A673 (cell line): ENCODE measurements around the gene RBP3. TPM values are rescaled to one million over a fixed set of nuclear protein-coding genes. Genes with fewer than 3 reads are reported as not detected.

ENCODE experiments used
- BruUV-seq: library from RNA; stranded (reverse); fragments of 400-500 nt; replicated peaks from 2 replicates; lab custom pipeline; 2021; lab: Mats Ljungman, UMichigan
- CTCF ChIA-PET: fragments of 300-600 bp; sonication (Branson Sonifier 250); formaldehyde crosslinking; loops from one replicate; lab custom pipeline; 2022; ENCODE audit warnings: antibody characterized with exemption; lab: Charles Lee
- POLR2A ChIA-PET: fragments of 300-600 bp; sonication (Branson Sonifier 250); formaldehyde crosslinking; loops from one replicate; lab custom pipeline; 2022; ENCODE audit warnings: antibody characterized with exemption; ENCODE audit not compliant: low non-redundant PET; lab: Charles Lee
- DNase-seq: peaks from one replicate; pipeline ENCODE4 v3.0.0-alpha.2; 2015; ENCODE audit warnings: low spot score
- H3K27ac ChIP-seq: fragments of 200-600 bp; sonication (generic); 2 replicates; pipeline ENCODE4 v1.5.1; 2016; ENCODE audit warnings: mixed run types, low read depth, mild to moderate bottlenecking, mixed read lengths, antibody characterized with exemption, low read length; ENCODE audit not compliant: poor library complexity, severe bottlenecking
- H3K27me3 ChIP-seq: fragments of 200-600 bp; sonication (generic); replicated peaks from 2 replicates; pipeline ENCODE4 v1.6.1; 2017; ENCODE audit warnings: mixed run types, low read depth, mild to moderate bottlenecking, mixed read lengths, antibody characterized with exemption, low read length; ENCODE audit not compliant: insufficient read depth, poor library complexity
- H3K36me3 ChIP-seq: fragments of 200-600 bp; sonication (generic); 2 replicates; pipeline ENCODE4 v1.6.1; 2016; ENCODE audit warnings: mixed run types, mild to moderate bottlenecking, mixed read lengths, antibody characterized with exemption, low read length; ENCODE audit not compliant: insufficient read depth, poor library complexity, severe bottlenecking
- H3K4me1 ChIP-seq: fragments of 200-600 bp; sonication (generic); 2 replicates; pipeline ENCODE4 v1.6.1; 2017; ENCODE audit warnings: mixed run types, mild to moderate bottlenecking, mixed read lengths, antibody characterized with exemption, low read length; ENCODE audit not compliant: insufficient read depth, poor library complexity, severe bottlenecking
- H3K4me3 ChIP-seq: fragments of 200-600 bp; sonication (generic); 2 replicates; pipeline ENCODE4 v1.5.1; 2016; ENCODE audit warnings: low read depth, mixed run types, mild to moderate bottlenecking, mixed read lengths, low read length; ENCODE audit not compliant: poor library complexity, severe bottlenecking
- H3K9me3 ChIP-seq: fragments of 200-600 bp; sonication (generic); 2 replicates; pipeline ENCODE4 v1.6.1; 2016; ENCODE audit warnings: mixed run types, low read depth, mild to moderate bottlenecking, mixed read lengths, antibody characterized with exemption, low read length; ENCODE audit not compliant: poor library complexity, severe bottlenecking
- EZH2 ChIP-seq: fragments of 200-600 bp; sonication (generic); IDR thresholded peaks from 2 replicates; pipeline ENCODE4 v1.6.1; 2017; ENCODE audit warnings: borderline replicate concordance, low read depth, mild to moderate bottlenecking, mixed read lengths, antibody characterized with exemption, low read length; ENCODE audit not compliant: poor library complexity, severe bottlenecking
- intact Hi-C: fragments of 100-400 bp; cut with micrococcal nuclease; formaldehyde crosslinking; loops from one replicate; pipeline ENCODE4 v1.10.0; 2022; ENCODE audit not compliant: unreplicated experiment
- total RNA-seq: library from RNA; stranded (reverse); gene quantifications from 2 replicates; pipeline ENCODE4 v1.2.3, GENCODE V29; 2021
- TF ChIP-seq, protein P1 (sequence below): fragments of 300-800, 200-600 bp; sonication (generic); conservative IDR thresholded peaks from 2 replicates; pipeline ENCODE4 v1.5.1; 2017; ENCODE audit warnings: low read depth, mild to moderate bottlenecking, antibody characterized with exemption, low read length, moderate library complexity, mixed read lengths

RBP3 gene
- total RNA-seq, 1 experiment from 2014 or later: not detected

GRCh38 chr10:47371629-47372485 lies 23.7 kb downstream of the RBP3 start:
- Histone ChIP-seq H3K27ac (no peak overlapping the region), H3K9me3 (no peaks in the 10 kb centered on the region), H3K36me3 (no peaks in the 10 kb centered on the region), H3K4me3 (no peak overlapping the region), H3K27me3 (peaks cover 18% of the 10 kb centered on the region), H3K4me1 (no peaks in the 10 kb centered on the region)
- ChIA-PET CTCF (no interaction called here), POLR2A (no interaction called here)
- TF ChIP-seq, protein P1, sequence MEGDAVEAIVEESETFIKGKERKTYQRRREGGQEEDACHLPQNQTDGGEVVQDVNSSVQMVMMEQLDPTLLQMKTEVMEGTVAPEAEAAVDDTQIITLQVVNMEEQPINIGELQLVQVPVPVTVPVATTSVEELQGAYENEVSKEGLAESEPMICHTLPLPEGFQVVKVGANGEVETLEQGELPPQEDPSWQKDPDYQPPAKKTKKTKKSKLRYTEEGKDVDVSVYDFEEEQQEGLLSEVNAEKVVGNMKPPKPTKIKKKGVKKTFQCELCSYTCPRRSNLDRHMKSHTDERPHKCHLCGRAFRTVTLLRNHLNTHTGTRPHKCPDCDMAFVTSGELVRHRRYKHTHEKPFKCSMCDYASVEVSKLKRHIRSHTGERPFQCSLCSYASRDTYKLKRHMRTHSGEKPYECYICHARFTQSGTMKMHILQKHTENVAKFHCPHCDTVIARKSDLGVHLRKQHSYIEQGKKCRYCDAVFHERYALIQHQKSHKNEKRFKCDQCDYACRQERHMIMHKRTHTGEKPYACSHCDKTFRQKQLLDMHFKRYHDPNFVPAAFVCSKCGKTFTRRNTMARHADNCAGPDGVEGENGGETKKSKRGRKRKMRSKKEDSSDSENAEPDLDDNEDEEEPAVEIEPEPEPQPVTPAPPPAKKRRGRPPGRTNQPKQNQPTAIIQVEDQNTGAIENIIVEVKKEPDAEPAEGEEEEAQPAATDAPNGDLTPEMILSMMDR: no peak
- no peak for TF ChIP-seq EZH2
- BruUV-seq: no TSS peak
- DNase-seq: no peak
- intact Hi-C loops: loop anchor here (10.0 kb wide), 1 partner anchor 57 kb away; no protein-coding TSS in a partner anchor

GRCh38 chr10:47372726-47373125 lies 24.6 kb downstream of the RBP3 start:
- BruUV-seq: no TSS peak
- peaks cover 27% of the 10 kb centered on the region for H3K27me3 ChIP-seq
- POLR2A ChIA-PET: no interaction called here
- no peaks in the 10 kb centered on the region for H3K4me1 ChIP-seq
- no peak overlapping the region for H3K4me3 ChIP-seq
- H3K9me3 ChIP-seq: no peaks in the 10 kb centered on the region
- intact Hi-C loops: loop anchor here (10.0 kb wide), 1 partner anchor 58 kb away; no protein-coding TSS in a partner anchor
- H3K36me3 ChIP-seq: no peaks in the 10 kb centered on the region
- no peak for TF ChIP-seq EZH2
- TF ChIP-seq, protein P1: no peak
- CTCF ChIA-PET: no interaction called here
- no peak overlapping the region for H3K27ac ChIP-seq
- DNase-seq: no peak

GRCh38 chr10:47374611-47375536 lies 26.7 kb downstream of the RBP3 start:
- TF ChIP-seq, protein P1: no peak
- no peak for TF ChIP-seq EZH2
- Histone ChIP-seq H3K36me3 (no peaks in the 10 kb centered on the region), H3K27me3 (peaks cover 37% of the 10 kb centered on the region), H3K4me3 (no peak overlapping the region), H3K27ac (no peak overlapping the region), H3K9me3 (no peaks in the 10 kb centered on the region), H3K4me1 (no peaks in the 10 kb centered on the region)
- DNase-seq: no peak
- ChIA-PET CTCF (interaction anchor here (0.6 kb wide), 1 partner anchor 836 kb away, joined by 3 read pairs; no protein-coding TSS in a partner anchor), POLR2A (no interaction called here)
- BruUV-seq: no TSS peak
- intact Hi-C loops: loop anchor here (10.0 kb wide), 1 partner anchor 60 kb away; no protein-coding TSS in a partner anchor
